HG03342 (cell line): ENCODE data around the gene DMRTC2.

ENCODE experiments used
- ATAC-seq: cut with Tn5 transposase; IDR thresholded peaks from one replicate; pipeline ENCODE4 v1.9.1; 2021; ENCODE audit warnings: mild to moderate bottlenecking, moderate library complexity; ENCODE audit not compliant: unreplicated experiment

The DMRTC2 gene

DNA sequence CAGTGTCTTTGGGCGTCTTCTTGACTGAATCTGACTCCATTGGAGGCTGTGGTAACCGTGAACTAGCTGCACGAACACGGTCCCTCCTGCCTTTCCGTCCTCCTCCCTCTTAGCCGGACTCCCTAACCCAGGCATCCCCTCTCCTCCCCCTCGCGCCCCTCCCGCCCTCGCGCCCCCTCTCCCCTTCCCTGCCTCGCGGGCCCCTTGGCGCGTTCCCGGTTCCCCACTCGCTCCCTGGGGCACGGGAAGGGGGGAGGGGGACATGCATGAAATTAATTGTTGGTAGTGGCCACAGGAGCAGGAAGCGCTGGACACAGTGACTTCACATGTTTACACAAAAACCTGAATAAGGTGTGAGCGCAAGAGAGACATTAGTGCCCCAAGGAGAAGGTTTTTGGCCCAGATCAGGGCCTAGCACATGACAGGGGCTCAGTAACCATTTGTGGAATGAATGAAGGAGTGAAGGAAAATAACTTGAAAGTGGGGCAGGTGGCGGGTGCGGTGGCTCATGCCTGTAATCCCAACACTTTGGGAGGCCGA lies 279 bp downstream of the DMRTC2 start:
- ATAC-seq, result no peak

DNA sequence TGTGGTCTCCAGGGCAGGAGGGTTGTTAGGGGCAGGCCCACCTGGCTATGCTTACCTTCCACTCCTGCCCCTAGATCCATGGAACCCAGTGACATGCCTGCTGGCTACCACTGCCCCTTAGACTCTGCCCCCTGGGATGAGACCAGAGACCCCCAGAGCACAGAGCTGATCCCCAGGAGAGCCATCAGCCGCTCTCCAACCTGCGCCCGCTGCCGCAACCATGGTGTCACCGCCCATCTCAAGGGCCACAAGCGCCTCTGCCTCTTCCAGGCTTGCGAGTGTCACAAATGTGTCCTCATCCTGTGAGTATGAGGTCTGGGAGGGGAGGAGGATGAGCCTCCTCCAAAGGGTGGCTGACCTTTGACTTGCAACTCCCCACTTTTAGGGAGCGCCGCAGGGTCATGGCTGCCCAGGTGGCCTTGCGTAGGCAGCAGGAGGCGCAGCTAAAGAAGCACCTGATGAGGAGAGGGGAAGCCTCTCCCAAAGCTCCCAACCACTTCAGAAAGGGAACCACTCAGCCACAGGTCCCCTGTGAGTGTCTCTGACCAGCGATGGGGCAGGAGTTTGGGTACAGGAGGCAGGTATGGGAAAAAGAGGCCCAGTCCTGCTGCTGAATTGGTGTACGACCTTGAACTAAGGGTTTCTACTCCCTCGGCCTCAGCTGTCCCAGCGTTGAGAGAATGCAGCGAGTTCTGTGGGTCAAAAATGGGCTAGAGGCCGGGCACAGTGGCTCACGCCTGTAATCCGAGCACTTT lies 2.7 kb downstream of the DMRTC2 start:
- no peak for ATAC-seq

DNA sequence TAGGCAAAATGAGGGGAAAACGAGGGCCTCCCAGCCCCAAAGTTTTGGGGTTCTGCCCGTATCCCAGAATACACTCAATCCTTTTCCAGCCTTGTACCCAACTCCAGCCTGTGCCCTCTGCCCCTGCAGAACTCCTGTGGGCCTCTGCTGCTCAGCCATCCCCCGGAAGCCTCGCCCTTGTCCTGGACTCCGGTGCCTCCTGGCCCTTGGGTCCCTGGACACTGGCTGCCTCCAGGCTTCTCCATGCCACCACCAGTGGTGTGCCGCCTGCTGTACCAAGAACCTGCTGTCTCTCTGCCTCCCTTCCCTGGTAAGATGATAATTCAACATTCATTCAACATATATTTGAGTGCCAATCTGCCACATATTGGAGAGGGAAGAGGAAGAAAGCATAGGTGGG lies 3.8 kb downstream of the DMRTC2 start:
- ATAC-seq, result no peak

DNA sequence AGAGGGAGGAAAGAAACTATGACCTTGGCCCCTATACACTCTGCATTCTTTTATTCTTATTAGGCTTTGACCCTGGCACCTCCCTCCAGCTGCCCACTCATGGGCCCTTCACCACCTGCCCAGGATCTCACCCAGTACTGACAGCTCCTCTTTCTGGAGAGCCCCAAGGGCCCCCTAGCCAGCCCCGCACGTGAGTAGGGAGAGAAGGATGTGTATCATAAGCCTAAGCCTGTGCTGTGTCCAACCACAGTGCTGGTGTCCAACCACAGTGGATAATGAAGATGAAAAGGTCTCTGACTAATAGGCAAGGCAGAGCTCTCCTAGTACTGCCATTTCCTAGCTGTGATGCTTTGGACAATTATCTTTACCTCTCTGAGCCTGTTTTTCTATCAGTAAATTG lies 4.2 kb downstream of the DMRTC2 start:
- no peak for ATAC-seq

DNA sequence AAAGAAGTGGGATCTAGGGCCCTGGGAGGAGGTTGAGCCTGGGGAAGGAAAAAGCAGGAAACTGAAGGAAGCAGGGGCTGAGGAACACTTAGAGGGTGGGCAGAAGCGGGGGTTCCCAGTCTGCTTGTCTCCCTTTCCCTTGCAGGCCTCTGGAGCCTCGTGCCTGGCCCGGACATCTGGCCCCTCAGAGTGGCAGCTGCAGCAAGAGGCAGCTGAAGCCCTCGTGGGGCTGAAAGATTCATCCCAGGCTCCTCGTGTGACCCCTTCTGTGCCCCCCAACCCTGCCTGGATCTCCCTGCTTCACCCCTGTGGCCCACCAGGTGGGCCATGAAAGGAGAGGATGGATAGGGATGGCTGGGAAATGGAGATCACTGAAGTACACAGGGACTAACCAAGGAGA lies 5.5 kb downstream of the DMRTC2 start:
- ATAC-seq, result no peak

DNA sequence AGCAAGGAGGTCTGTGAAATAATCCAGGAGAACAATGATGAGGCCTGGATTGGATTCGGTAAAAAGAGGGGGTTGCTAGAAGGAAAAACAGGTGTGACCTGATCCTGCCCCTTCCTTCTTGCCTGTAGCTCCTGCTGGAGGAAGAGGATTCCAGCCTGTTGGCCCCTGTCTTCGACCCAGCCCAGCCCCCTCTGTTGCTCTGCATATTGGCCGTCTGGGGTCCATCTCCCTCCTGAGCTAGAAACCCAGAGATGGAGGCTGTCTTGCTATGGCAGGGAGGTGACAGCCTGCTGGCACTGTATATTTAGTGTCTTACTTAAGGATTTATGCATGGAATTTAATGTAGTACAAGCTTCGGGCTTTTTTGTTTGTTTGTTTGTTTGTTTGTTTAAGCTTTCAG lies 6.6 kb downstream of the DMRTC2 start:
- no peak for ATAC-seq

DNA sequence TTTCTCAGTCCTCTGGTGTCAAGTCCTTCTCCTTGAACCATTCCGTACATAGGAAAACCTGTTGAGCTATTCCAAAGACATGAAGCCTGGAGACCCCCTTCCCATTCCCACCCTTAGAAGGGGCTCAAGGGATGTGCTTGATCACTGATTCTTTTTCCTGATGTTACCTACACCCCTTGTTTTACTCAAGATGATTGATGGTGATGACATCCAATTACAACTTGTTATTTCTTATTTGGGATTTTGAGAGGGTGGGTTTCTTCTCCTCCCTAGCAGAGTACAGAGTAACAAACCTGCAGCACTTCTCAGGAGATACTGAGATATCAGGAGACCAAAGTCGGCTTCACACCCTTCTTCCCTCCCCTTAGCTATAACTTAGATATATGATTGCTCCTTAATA lies 8.5 kb downstream of the DMRTC2 start:
- no peak for ATAC-seq

DNA sequence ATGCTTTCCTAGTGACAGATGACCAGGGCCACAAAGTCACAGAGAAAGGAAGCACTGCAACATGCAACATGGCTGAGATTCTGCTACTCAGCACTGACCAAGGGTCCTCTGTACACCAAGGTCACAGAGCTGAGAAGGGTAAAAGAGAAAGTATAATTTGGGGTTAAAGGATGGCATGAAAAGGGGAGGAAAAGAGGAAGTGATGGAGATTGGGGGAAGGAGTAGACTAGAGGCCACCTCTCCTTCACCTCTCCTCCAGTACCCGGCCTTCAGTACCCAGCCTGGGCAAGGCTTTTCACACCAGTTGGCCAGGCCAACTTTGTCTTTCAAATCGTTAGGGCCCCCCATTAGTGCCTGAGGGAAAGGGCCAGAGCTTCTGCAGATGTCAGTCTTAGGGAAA lies 8.9 kb downstream of the DMRTC2 start:
- ATAC-seq, result no peak

DNA sequence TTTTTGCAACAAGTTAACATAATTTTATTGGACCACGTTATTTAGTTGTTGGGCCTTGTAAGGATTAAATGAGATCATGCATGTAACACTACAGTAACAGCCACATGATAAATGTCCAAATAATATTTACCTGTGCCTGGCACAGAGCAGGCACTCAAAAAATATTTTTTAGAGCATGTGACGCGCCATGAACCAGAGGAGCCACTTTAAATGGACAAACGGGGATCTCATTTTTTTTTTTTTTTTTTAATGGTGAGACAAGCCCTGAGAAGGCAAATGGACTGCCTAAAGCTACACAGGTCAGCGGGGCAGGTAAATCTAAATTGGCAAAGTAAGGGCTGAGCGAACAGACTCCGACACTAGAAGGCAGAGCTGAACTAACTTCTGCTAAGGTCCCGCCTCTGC lies 14.4 kb downstream of the DMRTC2 start:
- no peak for ATAC-seq

DNA sequence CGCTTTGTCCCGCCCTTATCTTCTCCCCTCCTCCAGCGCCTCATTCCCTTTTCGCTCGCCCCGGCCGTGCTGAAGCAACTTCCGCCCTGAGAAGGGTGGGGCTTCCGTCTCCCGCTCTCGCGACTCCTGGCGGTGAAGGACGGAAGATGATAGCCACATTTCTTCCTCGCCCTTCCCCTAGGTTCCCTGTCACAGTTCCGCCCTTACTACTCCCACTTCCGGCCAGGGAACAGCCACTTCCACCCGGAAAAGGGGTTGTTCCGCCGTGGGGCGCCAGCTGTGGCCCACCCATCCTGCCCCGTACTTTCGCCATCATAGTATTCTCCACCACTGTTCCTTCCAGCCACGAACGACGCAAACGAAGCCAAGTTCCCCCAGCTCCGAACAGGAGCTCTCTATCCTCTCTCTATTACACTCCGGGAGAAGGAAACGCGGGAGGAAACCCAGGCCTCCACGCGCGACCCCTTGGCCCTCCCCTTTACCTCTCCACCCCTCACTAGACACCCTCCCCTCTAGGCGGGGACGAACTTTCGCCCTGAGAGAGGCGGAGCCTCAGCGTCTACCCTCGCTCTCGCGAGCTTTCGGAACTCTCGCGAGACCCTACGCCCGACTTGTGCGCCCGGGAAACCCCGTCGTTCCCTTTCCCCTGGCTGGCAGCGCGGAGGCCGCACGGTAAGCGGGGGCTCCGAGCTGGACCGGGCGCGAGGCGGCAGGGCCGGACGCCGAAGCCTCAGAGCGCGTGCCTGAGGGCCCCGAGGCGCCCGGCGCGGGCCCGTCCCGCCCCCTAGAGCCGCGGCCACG lies 15.0 kb downstream of the DMRTC2 start, which contains the start of gene RPS19:
Gene RPS19, plus strand, starts transcription at position 638 of the 801 bp plus-strand sequence. CDS start 520 bp downstream, outside the sequence.
- peak; percentile 74 for ATAC-seq

DNA sequence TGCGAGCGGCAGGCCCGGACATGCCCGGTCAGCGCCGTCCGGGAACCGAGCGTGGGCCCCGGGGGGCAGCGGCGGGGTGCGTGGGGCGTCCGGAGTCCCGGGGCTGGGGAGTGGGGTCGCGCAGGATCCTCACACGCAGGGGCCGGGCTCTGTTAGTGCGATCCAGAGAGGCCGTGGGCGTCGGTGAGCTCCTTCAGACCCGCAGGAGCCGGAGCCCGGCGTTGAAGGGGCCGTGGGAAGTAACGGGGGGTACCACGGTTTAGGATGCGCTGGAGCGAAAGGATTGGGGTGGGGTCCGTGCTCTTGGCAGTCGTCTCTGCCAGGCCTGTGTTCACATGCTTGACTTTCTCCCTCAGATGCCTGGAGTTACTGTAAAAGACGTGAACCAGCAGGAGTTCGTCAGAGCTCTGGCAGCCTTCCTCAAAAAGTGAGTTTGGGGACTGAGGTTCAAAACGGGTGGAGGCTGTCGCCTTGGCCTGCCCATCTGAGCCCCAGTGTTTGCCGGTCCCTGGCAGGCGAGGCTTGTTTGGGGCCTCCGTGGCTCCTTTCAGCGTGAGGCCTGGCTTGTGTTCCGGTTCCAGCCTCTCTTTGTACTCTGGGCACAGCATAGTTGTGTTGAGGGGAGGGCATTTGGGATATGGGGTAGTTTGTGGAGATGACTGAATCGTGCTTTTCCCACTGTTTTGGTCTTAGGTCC lies 15.7 kb downstream of the DMRTC2 start:
- ATAC-seq, result no peak

DNA sequence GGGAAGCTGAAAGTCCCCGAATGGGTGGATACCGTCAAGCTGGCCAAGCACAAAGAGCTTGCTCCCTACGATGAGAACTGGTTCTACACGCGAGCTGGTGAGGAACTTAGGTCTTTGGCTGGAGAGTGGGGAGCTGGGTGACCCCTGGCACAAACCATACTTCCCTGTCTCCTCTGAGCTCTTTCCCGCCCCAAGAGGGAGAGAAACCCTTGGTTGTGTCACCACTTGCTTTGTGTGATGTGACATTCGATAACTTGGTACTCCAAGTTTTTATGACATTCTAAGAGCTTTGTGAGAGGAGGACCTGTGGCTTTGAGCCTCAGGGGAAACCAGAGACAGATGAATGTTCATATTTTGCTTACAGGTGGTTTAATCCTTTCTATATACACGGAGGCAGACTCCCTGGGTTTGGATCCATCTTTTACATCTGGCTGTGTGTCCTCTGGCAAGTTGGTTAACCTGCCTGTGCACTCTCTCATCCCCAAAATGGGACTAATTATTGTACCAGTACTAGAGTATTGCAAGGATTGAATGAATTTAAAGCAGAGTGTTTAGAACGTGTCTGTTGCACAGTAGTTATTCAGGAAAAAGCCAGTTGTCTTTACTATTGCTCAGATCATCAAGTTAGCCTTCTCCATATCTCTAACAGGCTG lies 16.4 kb downstream of the DMRTC2 start:
- ATAC-seq, result no peak

DNA sequence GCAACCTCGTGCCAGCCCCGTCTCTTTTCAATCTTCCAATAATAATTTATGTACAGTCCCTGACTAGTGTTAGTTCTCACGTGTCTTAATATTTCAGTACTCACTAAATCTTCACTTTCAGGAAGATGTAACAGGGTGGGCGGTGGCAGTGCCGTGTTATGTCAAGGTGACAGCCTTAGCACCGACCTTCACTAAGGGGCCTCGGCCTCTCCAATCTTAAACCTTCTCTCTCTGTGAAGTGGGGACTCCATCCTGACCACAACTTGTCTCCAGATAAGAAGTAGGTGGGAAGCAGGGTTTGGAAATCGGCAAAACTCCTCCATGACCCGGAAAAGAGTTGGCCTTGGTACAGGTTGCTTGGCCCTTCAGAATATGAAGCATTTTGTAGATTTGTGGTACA lies 17.0 kb downstream of the DMRTC2 start:
- ATAC-seq, result no peak

DNA sequence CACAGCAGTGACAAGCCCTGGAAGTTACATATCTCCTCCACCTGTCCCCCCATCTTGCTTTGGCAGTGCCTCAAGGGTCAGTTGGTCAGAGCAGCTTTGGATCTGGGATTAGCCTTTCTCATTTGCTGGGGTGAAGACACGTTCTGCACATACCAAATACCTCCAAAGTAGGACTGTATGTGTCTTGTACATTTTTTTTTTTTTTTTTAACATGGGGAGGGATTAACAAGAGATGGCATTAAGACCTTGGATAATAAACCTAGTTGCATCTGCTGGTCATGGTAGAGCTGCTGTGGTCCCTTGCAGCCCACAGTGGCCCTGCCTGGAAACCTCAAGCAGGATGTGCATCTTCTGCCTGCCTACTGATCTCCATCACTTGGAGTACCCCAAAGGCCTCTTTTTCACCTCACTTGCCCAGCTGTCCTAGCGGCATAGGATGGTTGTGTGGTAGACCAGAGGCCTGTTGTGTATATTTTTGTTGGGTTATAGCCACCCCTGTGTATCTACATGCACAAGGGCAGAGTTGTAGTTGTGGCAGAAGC lies 17.7 kb downstream of the DMRTC2 start:
- no peak for ATAC-seq

DNA sequence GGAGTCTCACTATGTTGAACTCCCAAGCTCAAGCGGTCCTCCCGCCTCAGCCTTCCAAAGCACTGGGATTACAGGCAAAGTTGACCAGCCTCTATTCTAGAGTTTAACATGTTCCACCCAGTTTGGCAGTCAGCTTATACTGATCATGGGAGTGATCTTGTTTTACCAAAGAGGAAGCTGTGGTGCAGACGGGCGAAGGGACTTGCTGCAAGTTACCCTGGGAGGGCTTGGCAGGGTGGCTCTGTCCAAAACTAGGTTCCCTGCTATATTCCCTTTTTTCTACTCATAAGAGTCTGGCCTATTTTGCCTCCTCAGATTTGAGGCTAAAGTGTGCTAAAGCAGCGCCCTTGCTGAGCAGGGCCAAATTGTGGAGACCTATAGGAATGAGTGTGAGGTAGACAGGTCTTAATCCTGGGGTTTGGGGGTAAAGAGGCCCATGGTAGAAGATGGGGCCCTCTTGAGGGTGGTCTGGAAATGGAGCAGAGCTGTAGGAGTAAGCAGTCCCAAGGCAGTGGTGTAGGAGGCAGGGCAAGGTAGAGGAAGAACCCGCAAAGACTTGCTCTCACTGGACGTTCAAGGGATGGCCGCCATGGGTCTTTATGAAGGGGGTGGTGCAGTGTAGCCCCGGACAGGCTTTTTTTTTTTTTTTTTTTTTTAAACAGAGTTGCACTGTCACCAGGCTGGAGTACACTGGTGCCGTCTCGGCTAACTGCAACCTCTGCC lies 18.5 kb downstream of the DMRTC2 start:
- no peak for ATAC-seq

DNA sequence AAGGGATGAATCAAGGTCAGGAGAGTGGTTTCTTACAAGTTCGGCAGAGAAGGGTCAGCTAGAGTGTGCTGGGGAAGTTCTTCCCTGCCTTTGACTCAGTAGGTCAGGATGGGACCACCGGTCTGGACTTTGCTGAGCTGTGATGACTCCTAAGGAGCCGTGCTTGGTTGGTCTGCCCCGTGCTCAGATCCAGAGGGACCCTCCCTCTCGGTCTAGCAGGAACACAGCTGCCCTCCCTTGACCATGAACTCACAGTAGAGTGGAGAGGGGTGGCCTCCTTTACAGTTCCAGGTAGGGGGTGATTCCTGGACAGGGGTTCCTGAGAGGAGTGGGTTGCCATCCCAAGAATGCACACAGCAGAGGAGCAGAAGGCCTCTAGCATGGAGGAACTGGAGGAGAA lies 19.5 kb downstream of the DMRTC2 start:
- no peak for ATAC-seq

DNA sequence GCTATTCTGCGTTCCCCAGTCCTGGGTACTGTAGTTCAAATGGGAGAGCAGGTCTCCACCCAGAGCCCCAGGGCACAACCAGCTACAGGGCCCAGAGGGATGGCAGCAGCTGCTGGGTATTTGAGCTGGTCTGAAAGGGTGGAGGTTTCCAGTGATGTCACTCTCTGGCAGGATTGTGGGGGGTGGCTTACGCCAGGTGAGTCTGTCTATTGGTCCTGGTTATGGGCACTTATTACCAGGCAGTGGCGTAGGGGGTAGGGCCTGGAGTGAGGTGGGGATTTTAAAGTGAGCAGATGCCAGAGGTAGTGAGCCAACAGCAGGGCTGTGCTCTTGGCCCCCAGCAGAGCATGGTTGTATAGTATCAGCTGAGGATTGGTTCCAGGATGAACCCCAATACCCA lies 21.4 kb downstream of the DMRTC2 start:
- ATAC-seq, result no peak

DNA sequence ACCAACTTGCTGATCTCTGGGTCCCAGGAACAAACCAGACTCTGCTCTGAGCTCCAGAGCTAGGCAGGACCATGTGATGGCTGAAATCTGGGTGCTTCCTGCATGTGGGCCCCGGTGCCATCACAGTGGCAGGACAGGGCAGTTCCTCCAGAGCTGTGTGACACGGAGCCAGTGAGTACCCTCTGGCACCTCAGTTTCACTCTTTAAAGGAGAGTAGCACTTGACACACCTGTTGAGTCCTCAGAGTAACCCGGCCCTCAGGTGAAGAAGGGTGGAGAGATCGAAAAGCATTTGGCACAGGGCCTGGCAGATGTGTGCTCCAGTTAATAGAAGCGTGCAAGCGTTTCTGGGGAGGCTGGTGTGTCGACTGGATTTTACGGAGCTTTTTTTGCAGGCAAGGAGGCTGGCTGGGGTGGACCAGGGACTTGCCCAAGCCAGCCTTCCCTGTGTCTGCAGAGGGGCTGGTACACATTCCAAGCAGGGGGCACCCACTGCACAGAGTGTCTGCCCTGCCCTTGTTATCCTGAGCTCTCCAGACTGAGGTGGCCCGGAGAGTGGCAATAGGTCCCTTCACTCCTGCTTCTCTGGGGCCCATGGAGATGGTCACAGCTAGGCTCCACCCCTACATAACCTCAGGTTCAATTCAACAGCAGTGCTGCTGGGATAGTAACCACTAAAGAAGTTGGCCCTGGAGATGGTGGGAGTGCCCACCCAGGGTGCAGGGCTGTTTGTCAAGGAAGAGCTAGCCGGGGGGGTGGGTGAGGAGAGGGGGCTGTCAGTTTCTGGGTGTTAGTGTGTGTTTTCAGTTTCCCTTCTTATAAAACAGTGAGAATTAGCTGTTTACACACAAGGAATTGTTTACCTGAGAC lies 23.5 kb downstream of the DMRTC2 start:
- ATAC-seq, result no peak

DNA sequence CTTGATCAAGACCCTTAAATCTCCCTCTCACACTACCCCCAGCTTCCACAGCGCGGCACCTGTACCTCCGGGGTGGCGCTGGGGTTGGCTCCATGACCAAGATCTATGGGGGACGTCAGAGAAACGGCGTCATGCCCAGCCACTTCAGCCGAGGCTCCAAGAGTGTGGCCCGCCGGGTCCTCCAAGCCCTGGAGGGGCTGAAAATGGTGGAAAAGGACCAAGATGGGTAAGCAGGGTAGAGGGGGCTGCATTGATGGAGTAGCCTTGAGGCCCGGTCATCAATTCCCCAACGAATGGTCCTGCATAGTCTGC lies 24.1 kb downstream of the DMRTC2 start:
- no peak for ATAC-seq
